ENCODE data around the gene AOAH. TPM values are rescaled to one million over a fixed set of nuclear protein-coding genes. Genes with fewer than 3 reads are reported as not detected.

AOAH gene
- total RNA-seq, 1 donor from 2014 or later = 1.9 TPM

GRCh38 chr7:36535866-36536664 lies 188.2 kb downstream of the AOAH start:
- intact Hi-C loops (cut with DNase I) = no loop called here
- DNase-seq (ENCODE audit: missing footprints) (no peak), ATAC-seq (no peak)

GRCh38 chr7:36533717-36534116 lies 190.6 kb downstream of the AOAH start:
- no peak for DNase-seq (ENCODE audit: missing footprints)
- no peak for ATAC-seq
- intact Hi-C loops (cut with DNase I) = no loop called here

GRCh38 chr7:36532981-36533499 lies 191.3 kb downstream of the AOAH start:
- DNase-seq (ENCODE audit: missing footprints) = no peak
- intact Hi-C loops (cut with DNase I) = no loop called here

GRCh38 chr7:36531951-36532350 lies 192.3 kb downstream of the AOAH start:
- ATAC-seq (no peak), DNase-seq (ENCODE audit: missing footprints) (no peak)
- intact Hi-C loops (cut with DNase I) = no loop called here

More at GRCh38 chr7:36532981-36533499, 191.3 kb downstream of the AOAH start:
- ATAC-seq = no peak

- intact Hi-C loops (cut with DNase I) = no loop called here
- no peak for DNase-seq (ENCODE audit: missing footprints)
- ATAC-seq = no peak
These were observed 193.8 kb downstream of the AOAH start for GRCh38 chr7:36530456-36530855.

- DNase-seq (ENCODE audit: missing footprints) (no peak), ATAC-seq (no peak)
- intact Hi-C loops (cut with DNase I) = no loop called here
These were observed 196.8 kb downstream of the AOAH start for GRCh38 chr7:36527549-36527913.

GRCh38 chr7:36526863-36527548 lies 197.3 kb downstream of the AOAH start:
- ATAC-seq = no peak
- intact Hi-C loops (cut with DNase I) = no loop called here
- DNase-seq (ENCODE audit: missing footprints) = no peak

- ATAC-seq (no peak), DNase-seq (ENCODE audit: missing footprints) (no peak)
- intact Hi-C loops (cut with DNase I) = no loop called here
These were observed 200.8 kb downstream of the AOAH start for GRCh38 chr7:36523371-36524101.

- ATAC-seq = no peak
- intact Hi-C loops (cut with DNase I) = no loop called here
- DNase-seq (ENCODE audit: missing footprints) = no peak
These were observed 201.8 kb downstream of the AOAH start for GRCh38 chr7:36522453-36523007.

- no peak for ATAC-seq
- intact Hi-C loops (cut with DNase I) = no loop called here
These were observed 202.4 kb downstream of the AOAH start for GRCh38 chr7:36521911-36522310.

GRCh38 chr7:36521133-36521532 lies 203.2 kb downstream of the AOAH start:
- DNase-seq (ENCODE audit: missing footprints) (no peak), ATAC-seq (no peak)
- intact Hi-C loops (cut with DNase I) = no loop called here

More at GRCh38 chr7:36521911-36522310, 202.4 kb downstream of the AOAH start:
- DNase-seq (ENCODE audit: missing footprints) = no peak

GRCh38 chr7:36515847-36516246 lies 208.4 kb downstream of the AOAH start:
- intact Hi-C loops (cut with DNase I) = no loop called here
- ATAC-seq = no peak

GRCh38 chr7:36514289-36515243 lies 209.7 kb downstream of the AOAH start:
- ATAC-seq = no peak
- no peak for DNase-seq (ENCODE audit: missing footprints)
- intact Hi-C loops (cut with DNase I) = no loop called here

More at GRCh38 chr7:36515847-36516246, 208.4 kb downstream of the AOAH start:
- DNase-seq (ENCODE audit: missing footprints) = no peak

GRCh38 chr7:36513393-36513792 lies 210.9 kb downstream of the AOAH start:
- ATAC-seq = no peak
- DNase-seq (ENCODE audit: missing footprints) = no peak
- intact Hi-C loops (cut with DNase I) = no loop called here

GRCh38 chr7:36512616-36513015 lies 211.7 kb downstream of the AOAH start:
- DNase-seq (ENCODE audit: missing footprints) (no peak), ATAC-seq (no peak)
- intact Hi-C loops (cut with DNase I) = no loop called here

- DNase-seq (ENCODE audit: missing footprints) = no peak
- intact Hi-C loops (cut with DNase I) = no loop called here
- ATAC-seq = no peak
These were observed 214.3 kb downstream of the AOAH start for GRCh38 chr7:36509962-36510361.

GRCh38 chr7:36507475-36508440 lies 216.5 kb downstream of the AOAH start:
- ATAC-seq = no peak
- intact Hi-C loops (cut with DNase I) = no loop called here
- no peak for DNase-seq (ENCODE audit: missing footprints)
